Stomach smooth muscle (tissue), 2 donors: Measurements from ENCODE around the gene DCAF12.

Experiments used
- H3K27ac ChIP-seq: one replicate; pipeline ENCODE4 v1.7.0; 2013; ENCODE audit warnings: mild to moderate bottlenecking, low read length, inconsistent platforms
- H3K27me3 ChIP-seq, 2 donors: one replicate each; pipeline ENCODE4 v1.7.0; 2013; ENCODE audit warnings: low read length in 2 of 2; ENCODE audit not compliant: insufficient read depth in 2 of 2, control insufficient read depth in 1 of 2
- H3K36me3 ChIP-seq, 2 donors: one replicate each; pipeline ENCODE4 v1.7.0; 2013; ENCODE audit warnings: low read length in 2 of 2; ENCODE audit not compliant: control insufficient read depth in 2 of 2, insufficient read depth in 2 of 2
- H3K4me1 ChIP-seq: one replicate; pipeline ENCODE4 v1.7.0; 2013; ENCODE audit warnings: low read length; ENCODE audit not compliant: control insufficient read depth, insufficient read depth
- H3K4me3 ChIP-seq, 2 donors: one replicate each; pipeline ENCODE4 v1.7.0; 2013; ENCODE audit warnings: low read length in 2 of 2
- H3K9ac ChIP-seq, 2 donors: one replicate each; pipeline ENCODE4 v1.7.0; 2013; ENCODE audit warnings: low read length in 2 of 2, mild to moderate bottlenecking in 1 of 2
- H3K9me3 ChIP-seq, 2 donors: one replicate each; pipeline ENCODE4 v1.7.0; 2013; ENCODE audit warnings: low read length in 2 of 2; ENCODE audit not compliant: control insufficient read depth in 2 of 2
- donor health status: healthy.
- donor health status: Pancreatic carcinoma.

The DCAF12 gene

GRCh38 chr9:34096751-34097150, 29.7 kb downstream of the DCAF12 start:
- Histone ChIP-seq H3K27me3 (no peaks in the 10 kb centered on the region), H3K36me3 (peaks cover 40 to 44% of the 10 kb centered on the region in 2 donors), H3K27ac (no peak overlapping the region), H3K4me3 (no peak overlapping the region), H3K4me1 (no peaks in the 10 kb centered on the region), H3K9me3 (no peaks in the 10 kb centered on the region), H3K9ac (no peak overlapping the region)

GRCh38 chr9:34093578-34093977, 32.9 kb downstream of the DCAF12 start:
- no peak overlapping the region for H3K27ac ChIP-seq
- H3K9me3 ChIP-seq: no peaks in the 10 kb centered on the region
- H3K4me3 ChIP-seq: no peak overlapping the region
- H3K36me3 ChIP-seq: peaks cover 46 to 55% of the 10 kb centered on the region in 2 donors
- no peak overlapping the region for H3K9ac ChIP-seq
- no peaks in the 10 kb centered on the region for H3K4me1 ChIP-seq
- no peaks in the 10 kb centered on the region for H3K27me3 ChIP-seq

- H3K4me3 ChIP-seq: no peak overlapping the region
- peaks cover 43 to 54% of the 10 kb centered on the region in 2 donors for H3K36me3 ChIP-seq
- no peak overlapping the region for H3K27ac ChIP-seq
- no peak overlapping the region for H3K9ac ChIP-seq
- H3K4me1 ChIP-seq: peaks cover 6% of the 10 kb centered on the region
- H3K9me3 ChIP-seq: no peaks in the 10 kb centered on the region
- H3K27me3 ChIP-seq: no peaks in the 10 kb centered on the region
Measured at GRCh38 chr9:34089311-34089710, 37.2 kb downstream of the DCAF12 start.

GRCh38 chr9:34087370-34087769, 39.1 kb downstream of the DCAF12 start:
- H3K9me3 ChIP-seq: no peaks in the 10 kb centered on the region
- no peaks in the 10 kb centered on the region for H3K27me3 ChIP-seq
- H3K4me1 ChIP-seq: peaks cover 7% of the 10 kb centered on the region
- H3K9ac ChIP-seq: no peak overlapping the region
- H3K27ac ChIP-seq: no peak overlapping the region
- H3K4me3 ChIP-seq: no peak overlapping the region
- H3K36me3 ChIP-seq: peaks cover 31 to 42% of the 10 kb centered on the region in 2 donors

GRCh38 chr9:34086864-34087263, 39.6 kb downstream of the DCAF12 start:
- Histone ChIP-seq H3K9ac (no peak overlapping the region), H3K4me1 (peaks cover 7% of the 10 kb centered on the region), H3K9me3 (no peaks in the 10 kb centered on the region), H3K27ac (no peak overlapping the region), H3K36me3 (peaks cover 31 to 38% of the 10 kb centered on the region in 2 donors), H3K27me3 (no peaks in the 10 kb centered on the region), H3K4me3 (no peak overlapping the region)

GRCh38 chr9:34085581-34086500, 40.7 kb downstream of the DCAF12 start:
- peaks cover 29 to 37% of the 10 kb centered on the region in 2 donors for H3K36me3 ChIP-seq
- H3K9ac ChIP-seq: no peak overlapping the region

GRCh38 chr9:34084562-34084961, 41.9 kb downstream of the DCAF12 start:
- H3K9me3 ChIP-seq: no peaks in the 10 kb centered on the region
- H3K36me3 ChIP-seq: peaks cover 25 to 31% of the 10 kb centered on the region in 2 donors
- no peak overlapping the region for H3K4me3 ChIP-seq
- H3K27me3 ChIP-seq: no peaks in the 10 kb centered on the region
- H3K27ac ChIP-seq: peak overlapping the region; percentile 19
- peaks cover 7% of the 10 kb centered on the region for H3K4me1 ChIP-seq
- H3K9ac ChIP-seq: no peak overlapping the region

More at GRCh38 chr9:34085581-34086500, 40.7 kb downstream of the DCAF12 start:
- Histone ChIP-seq H3K27me3 (no peaks in the 10 kb centered on the region), H3K4me1 (peaks cover 7% of the 10 kb centered on the region), H3K27ac (peak overlapping the region; percentile 19), H3K4me3 (no peak overlapping the region), H3K9me3 (no peaks in the 10 kb centered on the region)

GRCh38 chr9:34079181-34079580, 47.3 kb downstream of the DCAF12 start:
- no peak overlapping the region for H3K4me3 ChIP-seq
- no peaks in the 10 kb centered on the region for H3K36me3 ChIP-seq
- no peaks in the 10 kb centered on the region for H3K27me3 ChIP-seq
- no peaks in the 10 kb centered on the region for H3K9me3 ChIP-seq
- no peak overlapping the region for H3K27ac ChIP-seq
- H3K4me1 ChIP-seq: peaks cover under 1% of the 10 kb centered on the region
- H3K9ac ChIP-seq: no peak overlapping the region

- peak overlapping the region; percentile 24 for H3K27ac ChIP-seq
- no peak overlapping the region for H3K4me3 ChIP-seq
- no peaks in the 10 kb centered on the region for H3K9me3 ChIP-seq
- H3K9ac ChIP-seq: no peak overlapping the region
- no peaks in the 10 kb centered on the region for H3K27me3 ChIP-seq
- peaks cover 14% of the 10 kb centered on the region for H3K4me1 ChIP-seq
- no peaks in the 10 kb centered on the region for H3K36me3 ChIP-seq
Measured at GRCh38 chr9:34072868-34073590, 53.5 kb downstream of the DCAF12 start.

- Histone ChIP-seq H3K36me3 (no peaks in the 10 kb centered on the region), H3K9ac (no peak overlapping the region), H3K4me3 (no peak overlapping the region), H3K27me3 (no peaks in the 10 kb centered on the region), H3K27ac (peak overlapping the region; percentile 24), H3K9me3 (no peaks in the 10 kb centered on the region), H3K4me1 (peaks cover 14% of the 10 kb centered on the region)
Measured at GRCh38 chr9:34072410-34072809, 54.1 kb downstream of the DCAF12 start.
